NCI-H510A treated with DMSO at 0.1 percent for 48 hours (cell line): ENCODE results near the gene PLPP3.

Experiments used
- DNase-seq: peaks from one replicate; lab custom pipeline; 2025; lab: John Stamatoyannopoulos, UW

PLPP3 gene

GRCh38 chr1:56459260-56459659 is 120.1 kb downstream of the PLPP3 start:
- no peak for DNase-seq

GRCh38 chr1:56457756-56458375 is 121.5 kb downstream of the PLPP3 start:
- no peak for DNase-seq

DNA sequence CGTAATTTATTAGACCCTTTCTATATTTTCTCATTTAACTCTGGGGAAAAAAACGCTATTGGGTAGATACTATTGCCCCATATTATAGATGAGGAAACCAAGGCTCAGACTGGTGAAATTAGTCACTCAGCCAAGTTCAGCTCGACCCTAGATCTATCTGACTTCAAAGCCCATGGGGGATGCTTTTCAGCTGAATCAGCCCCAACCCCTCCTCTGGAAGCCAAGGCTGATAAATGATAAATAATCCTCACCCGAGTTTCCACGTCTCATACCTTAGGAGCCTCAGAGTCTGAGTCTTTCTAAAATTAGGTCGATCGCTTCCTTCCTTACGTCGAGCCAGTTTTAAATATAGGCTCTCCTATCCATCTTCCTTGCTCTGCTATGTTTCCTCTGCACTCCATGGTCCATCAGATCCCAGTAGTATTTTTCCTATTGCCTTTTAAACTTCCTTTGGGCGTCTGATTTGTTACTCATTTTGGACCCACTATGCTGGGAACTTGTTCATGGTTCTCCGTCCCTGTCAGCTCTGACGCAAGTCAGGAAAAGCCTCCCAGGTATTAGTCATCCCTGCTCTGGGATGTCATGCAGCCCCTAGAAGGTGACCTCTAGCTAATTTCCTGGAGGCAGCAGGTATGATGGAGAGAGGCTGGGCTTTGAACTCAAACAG is 122.8 kb downstream of the PLPP3 start:
- DNase-seq = no peak

- no peak for DNase-seq
These were observed 125.8 kb downstream of the PLPP3 start for GRCh38 chr1:56453417-56454078.

GRCh38 chr1:56453016-56453415 is 126.3 kb downstream of the PLPP3 start:
- DNase-seq = no peak

DNA sequence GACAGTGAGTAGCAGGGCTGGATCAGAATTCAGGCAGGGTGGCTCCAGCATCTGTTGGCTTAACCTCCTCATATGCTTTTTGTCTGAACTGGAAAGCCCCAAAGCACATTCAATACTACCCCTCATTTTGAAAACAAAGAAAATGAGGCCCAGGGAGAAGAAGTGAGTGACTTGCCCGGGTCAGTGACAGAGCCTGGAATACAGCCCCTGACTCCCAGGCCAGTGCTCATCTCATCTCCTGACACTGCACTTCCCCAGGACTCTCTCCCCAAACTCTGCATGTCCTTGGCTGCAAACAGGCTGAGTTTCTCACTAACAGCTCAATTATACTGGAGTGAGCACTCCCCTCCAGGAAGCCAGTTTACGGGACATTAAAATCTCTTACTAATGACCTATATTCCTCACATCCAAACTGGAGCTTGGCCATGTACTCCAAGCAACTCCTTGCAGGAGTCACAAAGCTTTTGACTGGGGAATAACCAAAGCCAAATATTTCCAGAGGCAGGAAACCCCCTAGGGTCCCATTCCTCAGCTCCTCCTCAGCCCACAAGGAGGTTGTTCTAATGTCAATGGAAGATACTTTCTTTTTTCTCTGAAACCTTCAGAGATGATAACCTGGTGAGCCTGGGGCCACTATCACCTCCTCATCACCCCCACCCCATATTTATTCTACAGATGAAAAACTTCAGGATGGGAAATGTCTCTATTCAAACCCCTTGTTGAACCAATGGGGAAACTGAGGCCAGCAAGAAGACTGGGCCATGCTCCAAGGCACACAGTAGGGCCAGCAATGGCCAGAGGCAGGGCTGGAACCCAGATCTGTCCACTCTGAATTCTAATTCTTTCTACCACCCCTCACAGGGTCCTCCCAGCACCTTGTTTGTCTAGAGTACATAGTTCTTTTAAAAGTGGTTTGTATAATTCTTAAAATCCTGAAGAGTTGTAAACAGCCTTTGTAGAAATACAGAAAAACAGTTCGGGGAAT is 127.0 kb downstream of the PLPP3 start:
- DNase-seq = no peak

DNA sequence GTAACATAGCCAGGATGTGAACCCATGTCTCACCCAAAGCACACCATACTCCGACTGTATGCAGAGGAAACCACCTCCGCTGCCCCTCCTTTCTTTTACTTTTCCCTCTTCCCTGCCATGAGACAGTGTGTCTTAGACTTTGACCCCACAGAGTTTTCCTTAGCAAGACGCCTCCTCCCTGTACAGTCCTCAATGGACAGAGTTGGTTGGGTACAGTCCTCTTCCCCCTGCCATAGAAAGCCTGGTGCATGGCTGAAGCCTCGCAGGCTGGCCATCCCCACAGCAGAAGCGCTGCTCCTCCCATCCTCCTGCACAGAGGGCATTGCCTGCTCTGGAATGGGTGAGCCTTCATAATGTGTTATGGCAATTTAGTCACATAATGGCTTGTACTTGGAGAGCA is 127.9 kb downstream of the PLPP3 start:
- DNase-seq = no peak

DNA sequence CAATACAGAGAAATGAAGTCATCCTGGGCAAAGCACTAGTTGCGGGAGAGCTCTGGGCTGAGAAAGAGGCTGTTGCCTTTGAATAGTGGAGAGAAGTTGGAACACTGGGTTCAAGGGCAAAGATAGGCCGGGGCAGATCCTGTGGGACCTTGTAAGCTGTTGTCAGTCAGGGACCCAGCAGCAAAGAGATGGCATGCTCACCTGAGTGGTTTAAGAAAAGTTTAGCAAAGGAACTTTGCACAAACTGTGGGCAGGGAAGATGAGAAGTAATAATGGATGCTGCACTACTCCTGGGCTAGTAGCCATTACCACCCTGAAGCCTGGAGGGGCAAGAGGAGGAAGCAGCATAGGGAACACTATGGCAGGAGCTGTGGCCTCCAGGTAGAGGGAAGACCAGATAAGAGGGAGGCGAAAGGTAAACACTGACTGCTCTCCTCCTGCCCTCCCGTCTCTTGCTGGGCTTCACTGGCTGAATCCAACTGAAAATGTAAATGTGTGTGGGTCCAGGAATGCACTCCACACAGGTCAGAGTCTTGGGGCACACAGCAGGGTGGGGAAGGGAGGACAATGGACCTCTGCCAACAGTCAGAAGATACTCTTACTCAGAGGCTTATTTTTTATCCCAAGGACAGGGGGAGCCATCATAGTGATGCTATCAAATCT is 129.2 kb downstream of the PLPP3 start:
- no peak for DNase-seq

GRCh38 chr1:56448529-56449300 is 130.6 kb downstream of the PLPP3 start:
- DNase-seq = no peak

- no peak for DNase-seq
These were observed 131.5 kb downstream of the PLPP3 start for GRCh38 chr1:56447823-56448222.

- no peak for DNase-seq
These were observed 132.7 kb downstream of the PLPP3 start for GRCh38 chr1:56446531-56447098.

- DNase-seq = no peak
These were observed 134.3 kb downstream of the PLPP3 start for GRCh38 chr1:56444960-56445646.
